T follicular helper cell (primary cell): ENCODE data around the gene PRRC2A.
"Not testable (repeated sequence)": the region's sequence is repeated elsewhere in the genome, so short reads cannot be mapped to it uniquely, and the experiment has no call there.

Experiments
- DNase-seq: peaks from one replicate; pipeline ENCODE4 v3.0.0-alpha.2; 2020; ENCODE audit warnings: low read depth

PRRC2A gene

DNA sequence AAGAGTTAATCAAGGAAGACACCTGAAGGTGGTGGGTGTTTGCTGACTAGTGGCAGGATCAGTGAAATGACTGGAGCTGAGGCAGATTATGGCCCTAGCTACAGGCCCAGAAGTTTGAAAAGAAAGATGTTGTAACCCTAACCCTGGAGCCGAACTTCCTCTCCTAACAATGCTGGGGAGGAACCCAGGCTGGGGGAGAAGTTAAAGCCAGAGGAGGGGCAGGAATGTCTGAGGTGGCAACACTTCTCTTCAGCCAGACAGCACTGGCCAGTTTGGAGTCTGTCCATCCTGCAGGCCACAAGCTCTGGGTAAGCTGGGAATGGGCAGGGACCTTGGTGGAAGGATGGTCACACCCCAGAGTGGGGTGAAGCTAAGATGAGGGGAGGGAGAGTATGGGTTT is 34.5 kb upstream of the PRRC2A start, which contains the start of gene LST1:
Gene LST1 (plus strand): TSS at position 270 of the 400 bp plus-strand sequence. CDS start 1,023 bp downstream, outside the sequence.
- DNase-seq, result no peak

DNA sequence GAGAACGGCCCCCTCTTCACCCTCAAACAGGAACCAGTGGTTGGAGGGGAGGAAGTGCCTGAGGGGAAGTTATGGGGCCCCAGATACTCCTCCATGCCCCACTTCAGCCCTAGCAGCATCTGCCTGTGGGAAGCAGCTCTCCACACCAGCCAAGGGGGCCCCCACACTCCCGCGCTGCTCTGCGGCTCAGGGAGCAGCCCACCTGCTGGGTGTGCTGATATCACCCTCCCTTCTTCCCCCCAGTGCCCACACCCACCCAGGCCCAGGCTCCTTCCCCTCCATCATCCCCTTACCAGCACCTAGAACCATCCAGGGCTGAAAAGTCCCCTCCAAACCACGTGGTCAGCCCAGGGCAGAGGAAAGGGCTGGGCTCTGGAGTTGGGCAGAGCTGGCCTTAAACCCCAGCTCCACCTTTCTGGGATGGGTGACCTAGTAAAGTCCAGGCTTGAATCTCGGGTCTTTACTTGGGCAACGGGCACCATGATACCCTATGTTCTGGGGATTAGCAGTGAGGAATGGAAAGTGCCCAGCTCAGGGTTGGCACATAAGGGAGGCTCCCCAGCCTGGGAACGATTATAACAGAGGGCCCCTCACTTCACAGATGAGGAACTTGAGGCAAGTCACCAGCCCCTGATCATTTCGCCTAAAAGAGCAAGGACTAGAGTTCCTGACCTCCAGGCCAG is 33.8 kb upstream of the PRRC2A start:
- DNase-seq, result no peak

DNA sequence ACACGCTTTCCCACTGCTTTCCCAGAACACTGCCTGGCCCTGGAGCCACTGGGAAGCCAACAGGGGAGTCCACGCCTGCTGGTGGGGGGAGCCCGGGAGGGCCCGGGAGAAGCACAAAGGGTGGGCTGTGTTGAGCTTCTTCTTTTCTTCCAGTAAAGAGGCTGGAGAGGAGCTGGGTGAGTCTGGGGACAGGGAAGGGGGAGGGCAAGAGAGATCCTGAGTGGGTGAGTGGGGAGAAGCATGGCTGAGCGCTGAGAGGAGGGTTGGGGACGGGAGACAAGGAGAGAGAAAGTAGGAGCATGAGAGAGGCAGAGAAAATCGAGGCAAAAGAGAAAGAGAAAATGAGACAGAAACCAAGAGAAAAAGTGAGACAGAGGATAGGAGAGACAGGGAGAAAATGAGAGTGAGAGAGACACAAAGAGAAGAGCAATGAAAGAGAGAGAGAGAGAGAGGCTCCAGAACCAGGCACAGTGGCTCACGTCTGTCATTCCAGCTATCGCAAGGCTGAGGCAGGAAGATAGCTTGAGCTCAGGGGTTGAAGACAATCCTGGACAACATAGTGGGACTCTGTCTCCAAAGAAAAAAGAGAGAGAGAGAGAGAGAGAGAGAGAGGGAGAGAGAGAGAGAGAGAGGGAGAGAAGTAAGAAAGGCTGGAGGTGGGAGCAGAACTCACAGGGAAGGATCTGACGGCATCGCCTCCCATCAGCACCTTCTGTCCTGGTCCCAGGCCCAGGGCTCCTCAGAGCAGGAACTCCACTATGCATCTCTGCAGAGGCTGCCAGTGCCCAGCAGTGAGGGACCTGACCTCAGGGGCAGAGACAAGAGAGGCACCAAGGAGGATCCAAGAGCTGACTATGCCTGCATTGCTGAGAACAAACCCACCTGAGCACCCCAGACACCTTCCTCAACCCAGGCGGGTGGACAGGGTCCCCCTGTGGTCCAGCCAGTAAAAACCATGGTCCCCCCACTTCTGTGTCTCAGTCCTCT is 32.4 kb upstream of the PRRC2A start:
- DNase-seq, result no peak

DNA sequence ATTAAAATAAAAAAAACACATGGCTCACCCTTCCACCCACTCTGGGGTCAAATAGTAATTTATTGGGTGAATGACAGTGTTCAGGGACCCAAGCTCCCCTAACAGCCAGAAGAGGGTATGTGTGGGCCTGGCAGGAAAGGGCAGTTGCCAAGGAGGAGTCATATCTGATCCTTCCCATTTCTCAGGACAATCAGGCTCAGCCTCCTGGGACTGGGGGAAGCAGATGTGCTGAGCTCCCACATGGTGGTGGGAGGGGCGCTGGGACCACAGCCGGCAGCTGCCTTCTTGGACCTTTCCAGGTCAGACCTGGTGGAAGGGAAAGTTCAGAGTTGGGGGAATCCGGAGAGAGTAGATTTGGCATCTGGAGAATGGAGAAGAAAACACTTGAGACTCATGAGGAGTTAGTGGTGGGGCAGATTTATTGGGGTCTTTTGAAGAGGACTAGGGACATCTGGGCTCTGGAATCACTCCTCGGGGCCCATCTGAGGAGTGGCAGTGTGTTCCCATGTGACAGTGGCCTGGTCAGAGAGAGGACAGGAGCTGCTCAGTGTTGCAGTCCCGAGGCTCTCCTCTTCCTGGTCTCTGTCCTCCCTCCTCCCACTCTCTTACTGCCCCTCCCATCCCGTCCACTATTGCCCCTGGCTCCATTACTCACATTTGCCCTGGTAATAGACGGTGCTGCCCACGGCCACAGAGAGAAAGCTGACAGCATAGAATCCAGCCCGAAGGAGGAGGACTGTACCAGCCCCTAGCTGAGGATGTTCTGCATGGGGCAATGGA is 31.5 kb upstream of the PRRC2A start:
- DNase-seq, result no peak

DNA sequence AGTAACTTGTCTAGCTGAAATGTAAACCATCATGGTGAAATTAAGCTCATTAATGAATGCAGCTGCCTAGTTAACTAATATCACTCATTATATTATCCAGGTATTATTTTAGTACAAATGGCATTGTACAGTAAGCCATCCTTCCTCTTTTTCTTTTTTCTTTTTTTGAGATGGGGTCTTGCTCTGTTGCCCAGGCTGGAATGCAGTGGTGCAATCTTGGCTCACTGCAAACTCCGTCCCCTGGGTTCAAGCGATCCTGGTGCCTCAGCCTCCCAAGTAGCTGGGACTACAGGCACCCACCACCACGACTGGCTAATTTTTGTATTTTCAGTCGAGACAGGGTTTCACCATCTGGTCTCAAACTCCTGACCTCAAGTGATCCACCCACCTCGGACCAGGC is 29.8 kb upstream of the PRRC2A start:
- not testable (repeated sequence) for DNase-seq

DNA sequence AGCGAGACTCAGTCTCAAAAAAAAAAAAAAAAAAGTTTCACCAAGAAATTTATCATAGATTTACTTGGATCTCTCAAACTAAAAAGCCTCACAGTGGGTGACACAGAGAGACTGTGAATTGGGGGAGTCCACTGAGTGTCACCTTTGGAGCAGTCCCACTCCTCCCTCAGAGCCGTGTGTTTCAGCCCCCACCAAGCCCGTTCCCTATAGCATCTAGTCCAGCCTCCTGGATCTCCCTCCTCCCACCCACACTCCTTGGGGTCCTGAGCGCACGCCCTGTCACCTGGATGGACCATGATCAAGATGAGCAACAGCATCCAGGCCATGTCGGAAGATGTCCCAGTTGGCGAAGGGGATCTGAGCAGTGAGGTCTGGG is 28.1 kb upstream of the PRRC2A start:
- DNase-seq, result no peak

DNA sequence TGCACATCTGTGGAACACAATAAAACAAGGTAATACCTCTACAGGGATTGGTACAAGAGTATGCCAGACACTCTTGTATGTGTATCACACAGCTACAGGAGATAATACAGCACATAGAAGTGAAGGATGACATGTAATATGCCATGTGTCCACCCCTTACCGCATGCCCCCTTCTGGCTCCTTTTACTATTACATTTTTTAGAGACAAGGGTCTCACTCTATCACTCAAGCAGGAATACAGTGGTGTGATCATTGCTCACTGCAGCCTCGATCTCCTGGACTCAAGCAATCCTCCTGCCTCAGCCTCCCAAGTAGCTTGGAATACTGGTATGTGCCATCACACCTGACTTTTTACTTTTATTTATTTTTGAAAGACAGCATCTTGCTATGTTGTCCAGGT is 23.5 kb upstream of the PRRC2A start:
- no peak for DNase-seq

DNA sequence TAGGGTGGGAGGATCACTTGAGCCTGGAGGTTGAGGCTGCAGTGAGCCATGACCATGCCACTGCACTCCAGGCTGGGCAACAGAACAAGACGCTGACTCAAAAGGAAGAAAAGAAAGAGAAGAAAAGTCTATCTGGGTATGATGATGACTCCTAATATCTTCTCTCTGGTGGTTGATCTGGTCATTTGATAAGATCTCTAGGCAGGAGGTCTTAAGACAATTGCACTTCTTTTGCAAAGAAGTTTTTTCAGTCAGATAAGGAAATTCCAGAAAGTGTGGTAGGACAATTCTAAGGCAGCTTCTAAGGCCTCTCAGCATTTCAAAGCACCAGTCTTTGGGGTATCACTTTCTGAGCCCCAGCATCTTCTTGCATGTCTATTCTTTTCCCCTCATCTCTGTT is 13.2 kb upstream of the PRRC2A start:
- no peak for DNase-seq

DNA sequence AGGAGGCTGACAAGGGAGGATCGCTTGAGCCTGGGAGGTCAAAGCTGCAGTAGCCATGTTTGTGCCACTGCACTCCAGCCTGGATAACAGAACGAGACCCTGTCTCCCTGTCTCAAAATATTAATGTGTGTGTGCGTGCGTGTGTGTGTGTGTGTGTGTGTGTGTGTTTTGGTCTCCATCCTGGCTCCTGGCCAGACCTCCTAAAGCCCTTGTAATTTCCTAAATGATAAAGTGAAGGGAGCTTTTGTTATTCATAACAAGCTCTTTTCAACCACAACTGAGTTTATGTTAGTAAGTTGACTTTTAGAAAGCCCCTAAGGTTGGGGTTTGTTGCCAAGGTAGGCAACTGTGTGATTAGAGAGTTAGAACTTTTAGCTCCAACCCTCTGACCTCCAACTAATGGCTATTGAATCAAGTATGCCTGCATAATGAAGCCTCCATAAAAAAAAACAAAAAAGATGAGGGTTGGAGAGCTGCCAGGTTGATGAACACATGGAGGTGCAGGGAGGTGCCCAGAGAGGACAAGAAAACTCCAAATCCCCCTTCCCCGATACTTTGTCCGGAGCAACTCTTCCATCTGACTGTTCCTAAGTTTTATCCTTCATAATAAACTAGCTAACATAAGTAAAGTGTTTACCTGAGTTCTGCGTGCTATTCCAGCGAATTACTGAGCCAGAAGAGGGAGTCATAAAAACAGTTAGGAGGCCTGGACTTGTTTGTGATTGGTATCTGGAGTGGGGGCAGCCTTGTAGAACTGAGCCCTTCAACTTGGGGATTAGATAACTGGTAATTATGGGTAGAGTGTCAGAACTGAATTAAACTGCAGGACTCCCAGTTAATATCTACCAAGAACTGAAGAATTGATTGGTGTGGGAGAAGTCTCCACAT is 10.8 kb upstream of the PRRC2A start:
- DNase-seq, result no peak

DNA sequence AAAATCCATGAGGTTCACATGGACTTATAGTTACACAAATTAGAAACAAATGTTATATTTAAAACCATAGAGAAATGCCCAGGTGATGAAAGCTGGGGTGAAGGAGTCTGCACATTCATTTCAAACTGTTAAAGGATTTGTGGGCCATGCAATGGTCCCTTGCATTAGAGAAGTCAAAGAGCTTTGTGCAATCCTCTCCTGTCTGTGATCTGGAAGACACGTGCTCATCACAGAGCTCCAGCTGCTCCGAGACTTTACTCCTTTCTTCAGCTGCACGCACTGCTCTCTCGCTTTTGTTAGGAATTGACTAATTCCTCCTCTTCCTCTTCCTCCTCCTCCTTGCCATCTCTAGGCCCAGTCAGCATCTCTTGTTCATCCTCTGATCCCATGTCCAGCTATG is 9.5 kb upstream of the PRRC2A start:
- no peak for DNase-seq

DNA sequence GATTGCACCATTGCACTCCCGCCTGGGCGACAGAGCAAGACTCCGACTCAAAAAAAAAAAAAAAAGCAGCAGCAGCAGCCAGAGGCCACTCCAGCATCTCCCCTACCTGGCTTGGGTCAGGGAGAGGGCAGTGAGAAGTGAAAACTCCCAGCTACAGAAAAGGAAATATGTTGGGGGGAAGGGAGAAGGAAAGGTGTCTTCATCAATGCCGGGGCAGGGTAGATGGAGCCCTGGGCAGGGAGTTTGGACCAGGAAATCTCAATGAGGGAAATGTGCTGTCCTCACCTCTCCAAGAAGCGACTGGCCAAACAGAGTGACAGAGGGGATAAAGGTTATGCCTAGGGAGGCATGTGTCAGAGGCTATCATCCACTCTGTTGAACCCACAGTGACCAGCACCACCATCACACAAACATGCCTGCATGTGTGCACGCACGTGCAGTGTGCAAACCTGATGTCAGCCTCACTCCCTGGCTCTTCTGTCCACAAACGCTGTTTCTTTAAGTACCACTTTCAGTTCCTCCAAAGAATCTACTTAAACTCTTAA is 6.4 kb upstream of the PRRC2A start:
- DNase-seq, result no peak

DNA sequence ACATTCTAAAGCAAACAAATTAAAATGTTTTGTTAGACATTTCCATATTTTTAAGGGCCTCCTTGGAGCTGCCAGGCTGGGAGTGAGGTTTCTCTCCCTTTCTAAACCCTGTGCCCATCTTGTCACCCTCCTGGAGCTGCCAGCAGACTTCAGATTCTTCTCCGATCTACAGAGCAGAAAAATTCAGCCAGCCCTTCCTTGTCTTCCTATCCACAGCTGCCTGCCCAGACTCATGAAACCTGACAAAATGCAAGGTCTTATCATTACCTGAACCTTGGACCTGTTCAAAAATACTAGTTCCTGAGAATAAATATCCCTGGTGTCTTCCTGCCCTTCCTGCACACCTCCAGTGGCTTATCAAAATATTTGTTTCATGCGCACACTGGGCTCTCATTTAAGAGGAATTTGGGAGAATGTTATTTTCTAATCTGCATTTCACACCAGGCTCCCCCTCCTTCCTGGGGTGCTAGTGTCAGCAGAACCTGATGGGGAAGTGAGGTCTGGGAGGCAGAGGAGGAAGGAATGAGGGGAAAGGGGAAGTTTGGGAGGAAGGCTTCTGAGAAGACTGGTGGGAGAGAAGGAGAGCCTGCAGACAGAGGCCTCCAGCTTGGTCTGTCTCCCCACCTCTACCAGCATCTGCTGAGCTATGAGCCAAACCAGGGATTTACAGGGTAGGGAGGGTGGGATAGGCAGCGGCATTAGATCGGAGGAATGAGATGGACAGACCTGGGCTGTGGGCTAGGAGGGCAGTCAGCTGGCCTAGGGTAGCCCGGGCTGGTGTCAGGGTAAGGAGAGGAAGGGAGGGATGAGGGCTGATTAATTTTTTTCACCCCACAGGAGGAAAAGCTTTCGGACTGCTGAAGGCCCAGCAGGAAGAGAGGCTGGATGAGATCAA is 5.6 kb upstream of the PRRC2A start, which contains the start of gene AIF1:
Gene AIF1 (plus strand): TSS at position 551 of the 895 bp plus-strand sequence. CDS start 96 bp downstream, at position 647.
- DNase-seq, result no peak

DNA sequence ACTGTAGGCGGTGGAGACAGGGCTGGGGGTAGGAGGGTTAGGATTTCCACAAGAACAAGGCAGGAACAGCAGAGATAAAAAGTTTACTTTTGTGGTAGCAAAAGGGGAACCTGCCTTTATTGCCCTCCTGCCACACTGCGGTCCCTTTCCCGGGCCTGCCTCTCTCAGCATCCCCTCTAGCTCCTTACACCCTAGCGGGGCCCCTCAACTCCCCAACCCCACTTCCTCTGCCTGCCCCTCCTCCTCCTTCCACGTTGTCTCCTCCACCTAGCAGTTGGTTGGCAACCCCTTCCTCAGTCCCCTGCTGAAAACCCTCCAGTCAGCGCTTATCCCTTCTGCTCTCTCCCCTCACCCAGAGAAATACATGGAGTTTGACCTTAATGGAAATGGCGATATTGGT is 4.8 kb upstream of the PRRC2A start:
- DNase-seq, result no peak

DNA sequence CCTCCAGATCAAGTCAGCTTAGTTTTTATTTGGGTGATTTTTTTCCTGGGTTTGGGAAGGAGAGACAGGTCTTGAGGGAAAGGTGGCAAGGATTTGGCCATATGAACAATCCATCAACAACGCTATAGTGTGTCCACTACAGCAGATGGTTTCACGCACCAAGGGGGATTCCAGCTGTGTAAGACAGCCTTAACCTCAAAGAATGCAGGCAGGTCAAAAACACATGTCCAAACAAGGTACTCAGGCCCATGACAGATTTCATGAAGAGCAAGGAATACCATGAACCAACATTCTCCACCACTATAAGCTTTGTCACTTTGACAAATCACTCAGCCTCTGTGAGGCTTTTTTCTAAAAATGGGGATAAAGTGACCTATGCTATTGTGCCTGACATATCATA is 3.5 kb upstream of the PRRC2A start:
- DNase-seq, result no peak

DNA sequence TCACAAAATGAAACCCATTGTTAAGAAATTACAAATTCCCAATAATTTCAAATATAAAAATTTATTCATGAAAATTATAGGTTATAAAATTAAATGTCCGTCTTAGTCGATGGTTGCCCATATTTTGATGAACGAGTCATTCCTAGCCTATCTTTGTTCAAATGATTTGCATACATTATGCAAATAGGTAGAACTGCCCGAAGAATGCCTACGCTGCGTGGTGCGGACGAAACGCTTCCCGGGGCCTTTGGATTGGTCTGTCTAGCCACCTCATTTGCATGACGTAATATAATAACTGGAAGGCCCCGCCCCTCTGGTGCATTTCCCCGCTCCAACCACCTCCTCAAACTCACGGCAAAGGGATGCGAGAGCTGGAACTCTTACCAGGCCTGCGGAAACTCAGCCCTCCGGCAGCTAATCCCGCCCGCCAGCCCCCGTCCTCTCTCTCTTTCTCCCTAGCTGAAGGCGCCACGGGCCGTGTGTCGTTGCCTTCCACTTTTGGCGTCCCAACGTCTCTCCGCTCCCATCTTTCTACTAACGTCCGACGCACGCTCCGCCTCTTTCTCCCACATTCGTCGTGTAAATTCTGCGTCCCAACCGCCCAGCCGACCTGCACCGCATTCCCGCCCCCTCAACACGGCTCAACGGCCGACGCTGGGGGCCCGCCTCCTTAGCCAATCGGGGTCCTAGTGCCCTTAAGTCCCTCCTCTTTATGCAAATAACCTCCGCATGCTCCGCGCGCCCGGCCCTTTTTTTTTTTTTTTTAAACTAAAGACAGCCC is 520 bp upstream of the PRRC2A start:
- DNase-seq, result peak; percentile 95

DNA sequence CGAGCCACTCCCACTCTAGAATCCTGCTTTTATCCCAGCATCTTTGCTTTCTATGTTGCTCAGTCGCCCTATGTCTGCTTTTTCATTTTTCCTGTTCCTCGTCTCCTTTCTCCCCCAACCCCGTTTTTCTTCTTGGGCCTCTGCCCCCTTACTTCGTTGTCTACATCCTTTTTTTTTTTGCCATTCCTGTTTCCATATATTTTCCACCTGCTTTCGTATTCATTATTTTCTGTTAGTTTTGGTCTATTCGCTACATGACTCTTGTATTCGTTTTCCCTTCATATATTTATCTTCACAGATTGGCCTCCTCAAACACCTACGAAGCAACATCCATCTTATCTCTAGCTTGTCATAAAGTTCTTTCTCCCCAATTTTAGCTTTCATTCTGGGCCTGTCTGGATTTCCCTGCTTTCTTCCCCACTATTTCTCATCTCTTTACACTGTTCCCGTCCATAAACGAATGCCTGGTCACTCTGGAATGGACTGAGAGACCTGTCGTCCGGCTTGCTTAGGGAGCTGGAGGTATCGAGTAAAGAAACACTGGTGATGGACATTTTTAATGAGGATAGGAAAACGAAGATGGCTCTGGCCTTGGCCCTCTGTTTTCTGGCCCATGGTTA is 915 bp downstream of the PRRC2A start:
- no peak for DNase-seq

DNA sequence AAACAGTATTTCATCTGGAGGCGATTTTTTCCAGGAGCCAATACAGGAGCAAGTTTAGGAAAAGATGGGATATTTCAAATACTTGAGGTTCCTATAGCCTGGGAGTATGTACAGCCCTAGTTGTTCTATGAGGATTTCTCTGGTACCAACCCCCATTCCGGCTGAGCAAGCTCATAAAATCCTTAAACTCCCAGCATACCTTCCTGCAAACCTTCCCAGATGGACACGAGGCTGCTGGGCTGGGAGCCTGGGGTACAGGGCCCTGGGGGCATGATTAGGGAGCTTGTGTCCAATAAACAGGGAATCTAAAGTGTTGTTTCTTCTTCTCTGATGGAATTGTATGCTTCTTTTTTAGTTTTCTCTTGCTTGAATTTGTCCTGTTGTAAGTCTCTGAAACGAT is 1.5 kb downstream of the PRRC2A start:
- DNase-seq, result no peak

DNA sequence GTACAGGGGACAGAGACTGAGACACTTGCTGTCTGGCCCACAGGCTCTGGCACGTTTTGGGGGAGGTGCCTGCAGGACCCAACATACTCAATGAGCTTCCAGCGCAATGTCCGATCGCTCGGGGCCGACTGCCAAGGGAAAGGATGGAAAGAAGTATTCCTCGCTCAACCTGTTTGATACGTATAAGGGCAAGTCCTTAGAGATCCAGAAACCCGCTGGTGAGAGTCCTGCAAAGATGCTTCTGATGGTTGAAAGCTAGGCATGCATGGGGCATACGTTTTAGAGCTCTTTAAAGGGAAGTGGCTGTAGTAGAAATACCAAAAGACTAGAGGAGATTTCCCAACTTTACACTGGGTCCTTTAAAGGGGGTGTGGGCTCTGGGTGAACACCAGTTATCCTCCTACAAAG is 2.2 kb downstream of the PRRC2A start:
- no peak for DNase-seq

DNA sequence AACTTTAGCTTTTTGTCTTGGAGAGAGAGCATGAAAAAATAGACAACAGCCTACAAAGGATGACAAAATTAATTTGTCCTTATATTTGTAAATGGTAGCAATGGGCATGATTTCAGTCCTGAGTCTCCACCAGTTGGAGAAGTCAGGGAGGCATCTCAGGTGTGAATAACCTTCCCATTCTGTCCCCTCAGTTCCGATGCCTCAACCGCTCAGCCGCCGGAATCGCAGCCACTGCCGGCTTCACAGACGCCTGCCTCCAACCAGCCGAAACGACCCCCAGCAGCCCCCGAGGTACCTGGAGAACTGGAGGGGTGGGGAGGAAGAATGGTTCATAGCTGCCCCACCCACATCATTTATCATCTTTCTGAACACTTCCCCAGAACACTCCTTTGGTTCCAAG is 3.6 kb downstream of the PRRC2A start:
- DNase-seq, result no peak
